ENCODE measurements around the gene ENDOV. TPM values are rescaled to one million over a fixed set of nuclear protein-coding genes. Genes with fewer than 3 reads are reported as not detected.
A peak's percentile ranks its signal among the peaks of the same experiment; 100 is the strongest.

ENDOV gene
- total RNA-seq, 2 experiments from 2014 or later, result 14.2 to 16.2 TPM

- no peak for DNase-seq
- no peak overlapping the region for H3K27ac Mint-ChIP-seq
- H3K4me3 Mint-ChIP-seq, result no peak overlapping the region
- ChIA-PET POLR2A (interaction anchor here (0.9 to 1.9 kb wide), 3 partner anchors 31 to 546 kb away, joined by 3 to 5 read pairs (median 4); no protein-coding TSS in a partner anchor), CTCF (interaction anchor here (1.4 kb wide), 1 partner anchor 152 kb away, joined by 5 read pairs; no protein-coding TSS in a partner anchor)
- peaks cover 2% of the 10 kb centered on the region for H3K27me3 Mint-ChIP-seq
- no peaks in the 10 kb centered on the region for H3K9me3 Mint-ChIP-seq
- H3K36me3 Mint-ChIP-seq (ENCODE audit: low read depth), result no peaks in the 10 kb centered on the region
- H3K4me1 Mint-ChIP-seq, result peaks cover 19% of the 10 kb centered on the region
Measured at GRCh38 chr17:80423536-80424225, 8.7 kb downstream of the ENDOV start.

GRCh38 chr17:80424261-80424660, 9.3 kb downstream of the ENDOV start:
- Mint-ChIP-seq H3K4me3 (no peak overlapping the region), H3K27me3 (peaks cover 2% of the 10 kb centered on the region), H3K9me3 (no peaks in the 10 kb centered on the region), H3K27ac (no peak overlapping the region), H3K4me1 (peaks cover 19% of the 10 kb centered on the region), H3K36me3 (ENCODE audit: low read depth) (no peaks in the 10 kb centered on the region)
- ChIA-PET POLR2A (interaction anchor here (1.9 kb wide), 1 partner anchor 545 kb away, joined by 5 read pairs; no protein-coding TSS in a partner anchor), CTCF (interaction anchor here (1.4 kb wide), 1 partner anchor 152 kb away, joined by 5 read pairs; no protein-coding TSS in a partner anchor)
- DNase-seq, result no peak

GRCh38 chr17:80424878-80425765, 10.2 kb downstream of the ENDOV start:
- Mint-ChIP-seq H3K27me3 (peaks cover 2% of the 10 kb centered on the region), H3K4me1 (peaks cover 19% of the 10 kb centered on the region), H3K36me3 (ENCODE audit: low read depth) (no peaks in the 10 kb centered on the region), H3K27ac (no peak overlapping the region), H3K9me3 (no peaks in the 10 kb centered on the region), H3K4me3 (no peak overlapping the region)
- ChIA-PET CTCF (interaction anchor here (0.9 to 1.4 kb wide), 3 partner anchors 151 to 560 kb away, joined by 3 to 5 read pairs (median 3); no protein-coding TSS in a partner anchor), POLR2A (interaction anchor here (1.9 kb wide), 1 partner anchor 544 kb away, joined by 5 read pairs; no protein-coding TSS in a partner anchor)
- no peak for DNase-seq

GRCh38 chr17:80425835-80426426, 11.0 kb downstream of the ENDOV start:
- H3K27ac Mint-ChIP-seq, result no peak overlapping the region
- CTCF ChIA-PET, result interaction anchor here (0.9 to 1.1 kb wide), 2 partner anchors 557 to 559 kb away, joined by 3 read pairs; no protein-coding TSS in a partner anchor
- DNase-seq, result no peak
- peaks cover 19% of the 10 kb centered on the region for H3K4me1 Mint-ChIP-seq
- peaks cover 2% of the 10 kb centered on the region for H3K27me3 Mint-ChIP-seq
- H3K4me3 Mint-ChIP-seq, result no peak overlapping the region
- H3K36me3 Mint-ChIP-seq (ENCODE audit: low read depth), result no peaks in the 10 kb centered on the region
- H3K9me3 Mint-ChIP-seq, result no peaks in the 10 kb centered on the region
- POLR2A ChIA-PET, result interaction anchor here (0.6 kb wide), 2 partner anchors 466 to 470 kb away, joined by 3 read pairs; no protein-coding TSS in a partner anchor

- CTCF ChIA-PET, result interaction anchor here (0.5 to 2.3 kb wide), 22 partner anchors 11 to 668 kb away, joined by 3 to 29 read pairs (median 4); no protein-coding TSS in a partner anchor
- H3K27me3 Mint-ChIP-seq, result peaks cover 2% of the 10 kb centered on the region
- H3K4me1 Mint-ChIP-seq, result peaks cover 19% of the 10 kb centered on the region
- no peaks in the 10 kb centered on the region for H3K36me3 Mint-ChIP-seq (ENCODE audit: low read depth)
- POLR2A ChIA-PET, result interaction anchor here (0.6 to 1.9 kb wide), 5 partner anchors 28 to 465 kb away, joined by 3 to 8 read pairs (median 3); no protein-coding TSS in a partner anchor
- H3K4me3 Mint-ChIP-seq, result no peak overlapping the region
- H3K9me3 Mint-ChIP-seq, result no peaks in the 10 kb centered on the region
- no peak overlapping the region for H3K27ac Mint-ChIP-seq
- peak; percentile 88 for DNase-seq
Measured at GRCh38 chr17:80426671-80427326, 11.8 kb downstream of the ENDOV start.

- Mint-ChIP-seq H3K9me3 (no peaks in the 10 kb centered on the region), H3K4me1 (peaks cover 19% of the 10 kb centered on the region), H3K4me3 (no peak overlapping the region), H3K27me3 (peaks cover 2% of the 10 kb centered on the region), H3K36me3 (ENCODE audit: low read depth) (no peaks in the 10 kb centered on the region), H3K27ac (no peak overlapping the region)
- no peak for DNase-seq
- ChIA-PET POLR2A (interaction anchor here (0.6 to 1.9 kb wide), 4 partner anchors 27 to 461 kb away, joined by 3 to 8 read pairs (median 3); no protein-coding TSS in a partner anchor), CTCF (interaction anchor here (0.5 to 2.3 kb wide), 23 partner anchors 12 to 667 kb away, joined by 3 to 29 read pairs (median 4); no protein-coding TSS in a partner anchor)
Measured at GRCh38 chr17:80427366-80428282, 12.7 kb downstream of the ENDOV start.

GRCh38 chr17:80428363-80428762, 13.4 kb downstream of the ENDOV start:
- no peaks in the 10 kb centered on the region for H3K36me3 Mint-ChIP-seq (ENCODE audit: low read depth)
- POLR2A ChIA-PET, result interaction anchor here (1.9 kb wide), 1 partner anchor 26 kb away, joined by 8 read pairs; no protein-coding TSS in a partner anchor
- no peak for DNase-seq
- CTCF ChIA-PET, result interaction anchor here (0.6 to 2.3 kb wide), 5 partner anchors 148 to 554 kb away, joined by 3 to 29 read pairs (median 16); no protein-coding TSS in a partner anchor
- H3K27me3 Mint-ChIP-seq, result peaks cover 2% of the 10 kb centered on the region
- H3K27ac Mint-ChIP-seq, result no peak overlapping the region
- H3K4me1 Mint-ChIP-seq, result peaks cover 19% of the 10 kb centered on the region
- H3K9me3 Mint-ChIP-seq, result no peaks in the 10 kb centered on the region
- H3K4me3 Mint-ChIP-seq, result no peak overlapping the region

GRCh38 chr17:80428796-80429195, 13.8 kb downstream of the ENDOV start:
- H3K36me3 Mint-ChIP-seq (ENCODE audit: low read depth), result no peaks in the 10 kb centered on the region
- H3K9me3 Mint-ChIP-seq, result no peaks in the 10 kb centered on the region
- DNase-seq, result no peak
- POLR2A ChIA-PET, result no interaction called here
- CTCF ChIA-PET, result interaction anchor here (2.0 to 2.3 kb wide), 3 partner anchors 470 to 554 kb away, joined by 11 to 29 read pairs (median 16); no protein-coding TSS in a partner anchor
- peaks cover 2% of the 10 kb centered on the region for H3K27me3 Mint-ChIP-seq
- no peak overlapping the region for H3K4me3 Mint-ChIP-seq
- H3K4me1 Mint-ChIP-seq, result peaks cover 17% of the 10 kb centered on the region
- no peak overlapping the region for H3K27ac Mint-ChIP-seq

GRCh38 chr17:80429356-80430275, 14.6 kb downstream of the ENDOV start:
- no peaks in the 10 kb centered on the region for H3K36me3 Mint-ChIP-seq (ENCODE audit: low read depth)
- CTCF ChIA-PET, result no interaction called here
- peaks cover 2% of the 10 kb centered on the region for H3K27me3 Mint-ChIP-seq
- no peak overlapping the region for H3K4me3 Mint-ChIP-seq
- H3K9me3 Mint-ChIP-seq, result no peaks in the 10 kb centered on the region
- no peak for DNase-seq
- H3K4me1 Mint-ChIP-seq, result peaks cover 12% of the 10 kb centered on the region
- POLR2A ChIA-PET, result no interaction called here
- H3K27ac Mint-ChIP-seq, result no peak overlapping the region

- Mint-ChIP-seq H3K27me3 (no peaks in the 10 kb centered on the region), H3K36me3 (ENCODE audit: low read depth) (no peaks in the 10 kb centered on the region), H3K4me1 (peaks cover 10% of the 10 kb centered on the region), H3K27ac (no peak overlapping the region), H3K4me3 (no peak overlapping the region), H3K9me3 (no peaks in the 10 kb centered on the region)
- POLR2A ChIA-PET, result no interaction called here
- CTCF ChIA-PET, result no interaction called here
- no peak for DNase-seq
Measured at GRCh38 chr17:80430446-80431245, 15.7 kb downstream of the ENDOV start.

Data from activated CD4-positive, alpha-beta memory T cell treated with anti-CD3 and anti-CD28 coated beads, Interleukin-2, amount 10 ng/mL, durations not matched to agents 7 days and 5 days (primary cell).